GM20000 (cell line): ENCODE data around the gene IFNGR2.

ENCODE experiments used
- DNase-seq: peaks from one replicate; pipeline ENCODE4 v3.0.0; 2012; ENCODE audit warnings: low spot score
- TF ChIP-seq, protein P1 (sequence below): IDR thresholded peaks from 2 replicates; pipeline ENCODE4 v1.5.1; 2012; ENCODE audit warnings: mild to moderate bottlenecking, control low read depth; ENCODE audit errors: extremely low read depth, missing control alignments

Gene IFNGR2

DNA sequence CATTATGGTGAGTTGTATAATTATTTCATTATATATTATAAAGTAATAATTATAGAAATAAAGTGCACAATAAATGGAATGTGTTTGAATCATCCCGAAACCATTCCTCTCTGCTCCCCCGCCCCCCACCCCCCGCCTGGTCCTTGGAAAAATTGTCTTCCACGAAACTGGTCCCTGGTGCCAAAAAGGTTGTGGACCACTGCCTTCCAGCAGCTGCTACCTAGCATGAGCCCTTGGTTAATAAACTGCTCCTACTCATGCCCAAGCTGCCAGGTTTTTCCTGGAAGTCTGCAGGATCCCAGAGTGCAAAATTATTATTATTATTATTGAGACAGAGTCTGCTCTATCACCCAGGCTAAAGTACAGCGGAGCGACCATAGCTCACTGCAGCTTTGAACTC is 6.8 kb upstream of the IFNGR2 start:
- DNase-seq: no peak
- TF ChIP-seq, protein P1, sequence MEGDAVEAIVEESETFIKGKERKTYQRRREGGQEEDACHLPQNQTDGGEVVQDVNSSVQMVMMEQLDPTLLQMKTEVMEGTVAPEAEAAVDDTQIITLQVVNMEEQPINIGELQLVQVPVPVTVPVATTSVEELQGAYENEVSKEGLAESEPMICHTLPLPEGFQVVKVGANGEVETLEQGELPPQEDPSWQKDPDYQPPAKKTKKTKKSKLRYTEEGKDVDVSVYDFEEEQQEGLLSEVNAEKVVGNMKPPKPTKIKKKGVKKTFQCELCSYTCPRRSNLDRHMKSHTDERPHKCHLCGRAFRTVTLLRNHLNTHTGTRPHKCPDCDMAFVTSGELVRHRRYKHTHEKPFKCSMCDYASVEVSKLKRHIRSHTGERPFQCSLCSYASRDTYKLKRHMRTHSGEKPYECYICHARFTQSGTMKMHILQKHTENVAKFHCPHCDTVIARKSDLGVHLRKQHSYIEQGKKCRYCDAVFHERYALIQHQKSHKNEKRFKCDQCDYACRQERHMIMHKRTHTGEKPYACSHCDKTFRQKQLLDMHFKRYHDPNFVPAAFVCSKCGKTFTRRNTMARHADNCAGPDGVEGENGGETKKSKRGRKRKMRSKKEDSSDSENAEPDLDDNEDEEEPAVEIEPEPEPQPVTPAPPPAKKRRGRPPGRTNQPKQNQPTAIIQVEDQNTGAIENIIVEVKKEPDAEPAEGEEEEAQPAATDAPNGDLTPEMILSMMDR: no peak

DNA sequence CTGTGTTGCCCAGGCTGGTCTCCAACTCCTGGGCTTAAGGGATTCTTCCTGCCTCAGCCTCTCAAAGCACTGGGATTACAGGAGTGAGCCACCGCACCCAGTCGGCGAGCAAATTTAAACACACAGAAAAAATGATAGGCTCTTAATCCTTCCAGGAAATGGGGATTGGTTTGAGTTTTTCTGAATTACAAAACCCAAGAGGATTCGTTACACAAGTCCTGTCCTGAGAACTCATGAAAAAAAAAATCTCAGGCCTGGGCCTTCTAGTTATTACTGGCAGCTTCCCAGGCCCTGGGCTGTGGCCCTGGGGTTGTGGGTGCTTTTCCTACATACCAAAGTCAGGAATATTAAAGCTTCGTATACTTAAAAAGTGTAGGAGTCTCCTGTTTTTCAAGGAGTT is 6.3 kb upstream of the IFNGR2 start:
- no peak for DNase-seq
- TF ChIP-seq, protein P1: no peak

DNA sequence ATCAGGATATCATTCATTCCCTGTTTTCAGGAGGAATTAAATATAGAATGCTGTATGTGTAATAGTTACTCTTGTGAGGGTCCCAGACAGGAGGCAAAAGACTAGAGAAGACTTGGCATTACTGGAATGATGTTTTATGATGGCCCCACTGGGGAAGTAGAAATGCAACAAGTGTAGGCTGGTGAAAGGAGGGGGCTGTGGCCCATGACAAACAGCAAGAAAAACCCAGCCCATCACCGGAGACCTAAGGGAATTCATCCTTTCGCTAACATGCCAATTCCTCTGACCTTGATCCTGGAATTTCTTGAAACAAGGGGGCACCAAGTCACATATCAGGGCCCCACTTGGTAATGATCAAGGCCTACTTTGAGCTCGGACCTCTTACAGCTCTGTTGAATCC is 5.5 kb upstream of the IFNGR2 start:
- DNase-seq: no peak
- TF ChIP-seq, protein P1: no peak

DNA sequence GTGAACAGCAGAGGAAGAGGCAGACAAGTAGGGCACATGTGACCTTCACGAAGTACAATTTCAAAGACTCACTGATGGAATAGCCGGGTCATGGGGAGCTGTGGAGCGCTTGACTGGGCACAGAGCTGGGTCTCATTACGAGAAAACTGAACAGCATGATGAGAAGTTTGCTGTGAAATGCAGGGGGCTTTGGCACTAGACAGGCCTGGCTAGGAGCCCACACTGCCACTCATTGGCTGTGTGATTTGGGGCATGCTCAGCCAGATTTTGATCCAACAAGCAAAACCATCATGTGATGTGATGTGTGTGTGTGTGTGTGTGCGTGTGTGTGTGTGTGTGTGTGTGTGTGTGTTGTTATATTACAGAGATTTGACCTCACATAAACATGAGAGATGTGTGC is 4.9 kb upstream of the IFNGR2 start:
- no peak for DNase-seq
- TF ChIP-seq, protein P1: no peak

DNA sequence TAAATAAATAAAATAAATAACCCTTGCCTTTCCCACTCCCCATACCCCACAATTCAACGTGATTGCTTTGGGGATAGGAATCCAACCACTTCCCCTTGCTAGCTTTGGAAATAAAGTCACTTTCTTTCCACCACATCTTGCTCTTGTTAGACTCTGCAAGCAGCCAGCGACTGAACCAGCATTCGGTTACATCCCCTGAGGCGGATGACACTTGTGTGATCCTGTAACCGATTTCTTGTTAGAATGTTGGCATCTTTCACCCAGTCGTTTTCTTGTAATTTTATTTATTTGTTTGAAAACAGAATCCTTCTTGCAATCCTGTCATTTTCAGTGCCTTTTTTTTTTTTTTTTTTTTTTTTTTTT is 1.6 kb upstream of the IFNGR2 start:
- TF ChIP-seq, protein P1: no peak
- DNase-seq: no peak

DNA sequence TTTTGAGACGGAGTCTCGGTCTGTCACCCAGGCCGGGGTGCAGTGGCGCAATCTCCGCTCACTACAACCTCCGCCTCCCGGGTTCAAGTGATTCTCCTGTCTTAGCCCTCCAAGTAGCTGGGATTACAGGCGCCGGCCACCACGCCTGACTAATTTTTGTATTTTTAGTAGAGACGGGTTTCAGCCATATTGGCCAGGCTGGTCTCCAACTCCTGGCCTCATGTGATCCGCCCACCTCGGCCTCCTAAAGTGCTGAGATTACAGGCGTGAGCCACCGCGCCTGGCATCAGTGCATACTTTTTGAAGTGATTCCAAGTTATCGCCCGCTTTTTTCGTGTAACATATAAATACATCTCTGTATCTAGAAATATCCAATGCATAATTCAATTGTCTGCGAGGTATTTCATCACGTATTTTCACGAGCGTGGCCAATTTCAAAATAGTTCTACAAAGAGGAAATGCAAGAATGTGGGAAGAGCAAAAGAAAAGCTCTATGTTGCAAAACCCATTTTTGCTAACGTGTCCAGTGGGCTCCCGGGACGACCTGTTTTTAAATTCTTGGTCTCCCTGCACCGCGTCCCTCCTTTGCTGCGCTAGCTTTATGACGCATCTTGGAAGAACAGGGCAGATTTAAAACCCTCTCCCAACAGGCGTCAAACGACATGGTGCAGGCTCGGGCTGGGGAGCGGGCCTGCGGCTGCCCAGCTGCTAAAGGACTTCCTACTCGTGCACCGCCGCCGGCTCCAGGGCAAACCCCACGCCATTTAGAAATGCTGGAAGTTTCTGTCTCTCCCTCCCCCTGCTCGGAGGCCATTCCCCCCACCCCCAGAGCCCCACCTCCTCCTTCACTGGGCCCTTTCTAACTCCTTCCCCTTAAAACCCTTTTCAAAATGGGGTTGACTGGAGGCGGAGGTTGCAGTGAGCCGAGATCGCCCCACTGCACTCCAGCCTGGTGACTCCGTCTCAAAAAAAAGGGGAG is 923 bp upstream of the IFNGR2 start:
- DNase-seq: peak; percentile 71
- TF ChIP-seq, protein P1: no peak

DNA sequence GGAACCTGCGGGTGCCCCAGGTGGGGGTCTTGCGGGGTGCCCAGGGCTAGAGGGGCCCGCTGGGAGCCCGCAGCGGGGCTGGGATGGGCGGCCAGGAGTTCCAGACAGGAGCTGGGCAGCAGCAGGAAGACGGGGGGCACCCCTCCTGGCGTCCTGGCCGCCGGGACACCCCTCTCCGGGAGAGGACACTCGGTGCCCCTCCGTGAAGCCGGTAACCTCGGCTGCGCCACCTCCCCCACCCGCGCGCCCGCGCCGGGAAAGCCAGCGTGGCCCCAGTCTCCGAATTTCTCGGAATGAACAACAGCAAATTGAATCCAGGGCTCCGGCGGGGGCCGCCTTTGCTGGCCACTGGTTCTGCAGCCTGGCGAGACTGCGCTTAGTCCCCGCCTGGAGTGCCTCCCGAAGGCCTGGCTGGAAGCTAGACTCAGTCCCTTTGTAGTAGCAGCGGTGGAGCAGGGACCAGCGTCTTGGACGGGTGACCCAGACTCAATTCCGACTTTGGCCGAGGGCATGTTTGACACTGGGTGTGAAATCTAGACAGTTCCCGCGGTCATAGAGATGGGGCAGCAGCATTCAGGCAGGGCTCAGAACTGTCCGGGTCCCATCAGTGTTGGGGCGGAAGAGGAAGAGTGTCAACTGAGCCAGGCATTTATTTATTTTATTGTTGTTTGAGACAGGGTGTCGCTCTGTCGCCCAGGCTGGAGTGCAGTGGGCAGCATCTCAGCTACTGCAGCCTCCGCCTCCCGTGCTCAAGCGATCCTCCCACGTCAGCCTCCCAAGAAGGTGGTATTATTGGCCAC is 773 bp downstream of the IFNGR2 start:
- DNase-seq: peak; percentile 65

More for the DNA sequence above, 773 bp downstream of the IFNGR2 start:
- TF ChIP-seq, protein P1: no peak
